ENCODE results near the gene HP.

The HP gene

DNA sequence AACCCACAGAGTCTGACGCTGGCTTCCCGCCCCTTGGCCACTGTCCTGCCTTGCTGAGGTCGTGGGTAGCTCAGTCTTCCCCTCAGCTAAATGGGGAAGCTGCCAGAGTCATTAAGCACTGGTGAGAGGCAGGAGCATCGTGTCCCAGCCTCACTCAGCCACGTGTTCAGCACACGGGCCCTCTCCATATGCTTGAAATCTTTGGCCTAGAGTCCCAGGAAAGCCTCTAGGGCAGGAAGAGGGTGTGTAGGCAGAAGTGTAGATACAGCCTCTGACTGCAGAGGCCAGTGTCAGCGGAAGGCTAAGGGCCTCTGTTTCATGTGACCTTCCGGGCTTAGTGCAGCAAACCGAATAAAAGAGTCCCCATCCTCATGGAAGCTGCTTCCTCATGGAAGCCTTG is 41.7 kb upstream of the HP start:
- no peak overlapping the region for H3K14ac ChIP-seq (ENCODE audit: low read length)
- H3K9ac ChIP-seq (ENCODE audit: low read length) = no peak overlapping the region
- no CpG with 5 or more reads among the region's 9 CpGs for WGBS (ENCODE audit: extremely low coverage, insufficient coverage, insufficient read length)
- no peaks in the 10 kb centered on the region for H3K79me2 ChIP-seq (ENCODE audit: control insufficient read depth, insufficient read depth, low read length, poor library complexity)
- no peaks in the 10 kb centered on the region for H3K79me1 ChIP-seq (ENCODE audit: low read length)
- no peak overlapping the region for H3K27ac ChIP-seq (ENCODE audit: low read depth, low read length)
- H2BK5ac ChIP-seq (ENCODE audit: low read depth, low read length, poor library complexity) = no peak overlapping the region
- no peak overlapping the region for H3K4ac ChIP-seq (ENCODE audit: low read depth, low read length)
- peaks cover 2% of the 10 kb centered on the region for H3K9me3 ChIP-seq (ENCODE audit: insufficient read depth, low read depth, low read length)
- no peaks in the 10 kb centered on the region for H3K4me1 ChIP-seq (ENCODE audit: control insufficient read depth in 1 of 2, insufficient read depth in 2 of 2, low read length in 2 of 2)
- no peak overlapping the region for H3K23ac ChIP-seq (ENCODE audit: low read length)
- H3K27me3 ChIP-seq (ENCODE audit: insufficient read depth, low read length) = no peaks in the 10 kb centered on the region
- no peak overlapping the region for H3K4me3 ChIP-seq (ENCODE audit: low read depth, low read length)
- no peak overlapping the region for H2BK120ac ChIP-seq (ENCODE audit: insufficient read depth, low read length, poor library complexity)
- H3K18ac ChIP-seq (ENCODE audit: low read length) = no peak overlapping the region
- no peak for DNase-seq
- H3K36me3 ChIP-seq (ENCODE audit: control insufficient read depth in 1 of 2, insufficient read depth in 2 of 2, low read length in 2 of 2) = peaks cover 0 to 2% of the 10 kb centered on the region in 2 experiments
- H2AFZ ChIP-seq (ENCODE audit: insufficient read depth, low read length, poor library complexity) = no peak overlapping the region
- no peak overlapping the region for H3K4me2 ChIP-seq (ENCODE audit: low read length)
- H2BK12ac ChIP-seq (ENCODE audit: low read length) = no peak overlapping the region
- H4K8ac ChIP-seq (ENCODE audit: low read depth, low read length) = no peak overlapping the region
- H4K12ac ChIP-seq (ENCODE audit: low read depth, low read length) = no peak overlapping the region
- no peak overlapping the region for H2AK5ac ChIP-seq (ENCODE audit: low read length)
- no peak overlapping the region for H4K91ac ChIP-seq (ENCODE audit: low read depth, low read length)

DNA sequence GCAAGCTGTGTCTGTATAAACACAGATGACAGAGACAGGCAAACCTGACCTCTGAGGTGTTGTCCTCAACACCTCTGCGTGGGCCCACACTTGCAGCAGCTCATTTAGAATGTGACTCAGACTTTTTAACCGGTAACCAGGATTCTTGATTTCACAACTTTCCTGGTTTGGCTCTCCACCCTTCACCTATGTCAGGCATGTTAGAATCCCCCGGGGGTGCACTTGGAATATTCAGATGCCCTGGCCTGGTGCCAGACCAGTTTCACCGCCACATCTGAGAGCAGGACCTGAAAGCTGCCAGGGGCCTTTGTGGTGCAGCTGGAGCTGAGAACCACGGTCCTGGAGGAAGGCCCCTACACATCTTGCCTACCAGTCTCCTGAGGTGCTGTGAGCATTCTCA is 40.9 kb upstream of the HP start:
- H3K14ac ChIP-seq (ENCODE audit: low read length) = no peak overlapping the region
- no peak overlapping the region for H3K27ac ChIP-seq (ENCODE audit: low read depth, low read length)
- H3K18ac ChIP-seq (ENCODE audit: low read length) = no peak overlapping the region
- H2AK5ac ChIP-seq (ENCODE audit: low read length) = no peak overlapping the region
- no peak overlapping the region for H3K23ac ChIP-seq (ENCODE audit: low read length)
- no peak overlapping the region for H2BK12ac ChIP-seq (ENCODE audit: low read length)
- no peak overlapping the region for H4K12ac ChIP-seq (ENCODE audit: low read depth, low read length)
- peak; percentile 74 to 76 for DNase-seq
- no peaks in the 10 kb centered on the region for H3K27me3 ChIP-seq (ENCODE audit: insufficient read depth, low read length)
- H3K79me1 ChIP-seq (ENCODE audit: low read length) = no peaks in the 10 kb centered on the region
- H3K9ac ChIP-seq (ENCODE audit: low read length) = no peak overlapping the region
- no peak overlapping the region for H3K4me2 ChIP-seq (ENCODE audit: low read length)
- WGBS (ENCODE audit: extremely low coverage, insufficient coverage, insufficient read length) = no CpG with 5 or more reads among the region's 5 CpGs
- H2AFZ ChIP-seq (ENCODE audit: insufficient read depth, low read length, poor library complexity) = no peak overlapping the region
- peaks cover under 1 to 2% of the 10 kb centered on the region in 2 experiments for H3K36me3 ChIP-seq (ENCODE audit: control insufficient read depth in 1 of 2, insufficient read depth in 2 of 2, low read length in 2 of 2)
- H3K4me1 ChIP-seq (ENCODE audit: control insufficient read depth in 1 of 2, insufficient read depth in 2 of 2, low read length in 2 of 2) = no peaks in the 10 kb centered on the region
- H3K4ac ChIP-seq (ENCODE audit: low read depth, low read length) = no peak overlapping the region
- no peak overlapping the region for H4K91ac ChIP-seq (ENCODE audit: low read depth, low read length)
- no peak overlapping the region for H3K4me3 ChIP-seq (ENCODE audit: low read depth, low read length)
- H2BK5ac ChIP-seq (ENCODE audit: low read depth, low read length, poor library complexity) = no peak overlapping the region
- no peak overlapping the region for H2BK120ac ChIP-seq (ENCODE audit: insufficient read depth, low read length, poor library complexity)
- H3K9me3 ChIP-seq (ENCODE audit: insufficient read depth, low read depth, low read length) = peaks cover 2% of the 10 kb centered on the region
- H3K79me2 ChIP-seq (ENCODE audit: control insufficient read depth, insufficient read depth, low read length, poor library complexity) = no peaks in the 10 kb centered on the region
- no peak overlapping the region for H4K8ac ChIP-seq (ENCODE audit: low read depth, low read length)

GRCh38 chr16:72013888-72014581 is 40.3 kb upstream of the HP start:
- Histone ChIP-seq H3K4ac (ENCODE audit: low read depth, low read length) (no peak overlapping the region), H3K36me3 (ENCODE audit: control insufficient read depth in 1 of 2, insufficient read depth in 2 of 2, low read length in 2 of 2) (peaks cover 2% of the 10 kb centered on the region in 2 experiments), H3K9ac (ENCODE audit: low read length) (no peak overlapping the region), H3K4me3 (ENCODE audit: low read depth, low read length) (no peak overlapping the region), H3K23ac (ENCODE audit: low read length) (no peak overlapping the region), H3K4me1 (ENCODE audit: control insufficient read depth in 1 of 2, insufficient read depth in 2 of 2, low read length in 2 of 2) (no peaks in the 10 kb centered on the region), H3K79me2 (ENCODE audit: control insufficient read depth, insufficient read depth, low read length, poor library complexity) (no peaks in the 10 kb centered on the region), H3K27ac (ENCODE audit: low read depth, low read length) (no peak overlapping the region), H2BK5ac (ENCODE audit: low read depth, low read length, poor library complexity) (no peak overlapping the region), H2BK120ac (ENCODE audit: insufficient read depth, low read length, poor library complexity) (no peak overlapping the region), H4K91ac (ENCODE audit: low read depth, low read length) (no peak overlapping the region), H3K14ac (ENCODE audit: low read length) (no peak overlapping the region), H4K8ac (ENCODE audit: low read depth, low read length) (no peak overlapping the region), H2AFZ (ENCODE audit: insufficient read depth, low read length, poor library complexity) (no peak overlapping the region), H2AK5ac (ENCODE audit: low read length) (no peak overlapping the region), H3K4me2 (ENCODE audit: low read length) (no peak overlapping the region), H3K18ac (ENCODE audit: low read length) (no peak overlapping the region), H3K9me3 (ENCODE audit: insufficient read depth, low read depth, low read length) (no peaks in the 10 kb centered on the region), H3K79me1 (ENCODE audit: low read length) (no peaks in the 10 kb centered on the region), H3K27me3 (ENCODE audit: insufficient read depth, low read length) (no peaks in the 10 kb centered on the region), H4K12ac (ENCODE audit: low read depth, low read length) (no peak overlapping the region), H2BK12ac (ENCODE audit: low read length) (no peak overlapping the region)
- no peak for DNase-seq
- no CpG with 5 or more reads among the region's 15 CpGs for WGBS (ENCODE audit: extremely low coverage, insufficient coverage, insufficient read length)

- no peak overlapping the region for H3K9ac ChIP-seq (ENCODE audit: low read length)
- no peak overlapping the region for H2AFZ ChIP-seq (ENCODE audit: insufficient read depth, low read length, poor library complexity)
These were observed 39.6 kb upstream of the HP start for GRCh38 chr16:72014675-72015074.

More at GRCh38 chr16:72014675-72015074, 39.6 kb upstream of the HP start:
- no peak overlapping the region for H3K18ac ChIP-seq (ENCODE audit: low read length)
- H3K27ac ChIP-seq (ENCODE audit: low read depth, low read length) = no peak overlapping the region
- H3K14ac ChIP-seq (ENCODE audit: low read length) = no peak overlapping the region
- H2BK5ac ChIP-seq (ENCODE audit: low read depth, low read length, poor library complexity) = no peak overlapping the region
- no peak overlapping the region for H3K23ac ChIP-seq (ENCODE audit: low read length)
- H3K4me3 ChIP-seq (ENCODE audit: low read depth, low read length) = no peak overlapping the region
- H3K4me2 ChIP-seq (ENCODE audit: low read length) = no peak overlapping the region
- no peaks in the 10 kb centered on the region for H3K4me1 ChIP-seq (ENCODE audit: control insufficient read depth in 1 of 2, insufficient read depth in 2 of 2, low read length in 2 of 2)
- H4K8ac ChIP-seq (ENCODE audit: low read depth, low read length) = no peak overlapping the region
- peak; percentile 6 to 37 for DNase-seq
- H4K12ac ChIP-seq (ENCODE audit: low read depth, low read length) = no peak overlapping the region
- H3K27me3 ChIP-seq (ENCODE audit: insufficient read depth, low read length) = no peaks in the 10 kb centered on the region
- no peak overlapping the region for H2AK5ac ChIP-seq (ENCODE audit: low read length)
- H2BK12ac ChIP-seq (ENCODE audit: low read length) = no peak overlapping the region
- no CpG with 5 or more reads among the region's 8 CpGs for WGBS (ENCODE audit: extremely low coverage, insufficient coverage, insufficient read length)
- no peaks in the 10 kb centered on the region for H3K79me2 ChIP-seq (ENCODE audit: control insufficient read depth, insufficient read depth, low read length, poor library complexity)
- H3K4ac ChIP-seq (ENCODE audit: low read depth, low read length) = no peak overlapping the region
- H3K79me1 ChIP-seq (ENCODE audit: low read length) = no peaks in the 10 kb centered on the region
- no peak overlapping the region for H2BK120ac ChIP-seq (ENCODE audit: insufficient read depth, low read length, poor library complexity)
- no peak overlapping the region for H4K91ac ChIP-seq (ENCODE audit: low read depth, low read length)
- H3K9me3 ChIP-seq (ENCODE audit: insufficient read depth, low read depth, low read length) = no peaks in the 10 kb centered on the region
- H3K36me3 ChIP-seq (ENCODE audit: control insufficient read depth in 1 of 2, insufficient read depth in 2 of 2, low read length in 2 of 2) = peaks cover 2% of the 10 kb centered on the region in 2 experiments

All from trophoblast cell (in vitro differentiated cells and primary cell).